HG02678 (cell line): Measurements from ENCODE around the gene AKAP13.
A peak's percentile ranks its signal among the peaks of the same experiment; 100 is the strongest.
"Not testable (repeated sequence)": the region's sequence is repeated elsewhere in the genome, so short reads cannot be mapped to it uniquely, and the experiment has no call there.

ENCODE experiments used
- ATAC-seq: cut with Tn5 transposase; IDR thresholded peaks from one replicate; pipeline ENCODE4 v1.9.1; 2021; ENCODE audit warnings: mild to moderate bottlenecking, moderate library complexity; ENCODE audit not compliant: unreplicated experiment

AKAP13 gene

DNA sequence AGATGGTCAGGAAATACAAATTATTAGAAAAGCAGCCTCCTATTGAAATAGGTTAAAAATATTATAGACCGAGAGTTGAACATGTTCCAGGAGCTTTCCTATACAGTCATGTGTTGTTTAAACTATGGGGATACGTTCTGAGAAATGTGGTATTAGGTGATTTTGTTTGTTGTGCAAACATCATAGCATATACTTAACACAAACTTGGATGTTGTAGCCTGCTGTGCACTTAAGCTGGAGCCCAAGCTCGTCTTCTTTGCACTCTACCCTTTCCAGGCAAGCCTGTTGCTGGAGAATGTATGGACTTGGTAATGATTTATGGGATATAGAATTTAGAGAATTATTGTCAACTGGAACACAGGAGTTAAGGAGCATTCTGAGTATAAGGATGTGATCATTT, 140.2 kb downstream of the AKAP13 start:
- no peak for ATAC-seq

DNA sequence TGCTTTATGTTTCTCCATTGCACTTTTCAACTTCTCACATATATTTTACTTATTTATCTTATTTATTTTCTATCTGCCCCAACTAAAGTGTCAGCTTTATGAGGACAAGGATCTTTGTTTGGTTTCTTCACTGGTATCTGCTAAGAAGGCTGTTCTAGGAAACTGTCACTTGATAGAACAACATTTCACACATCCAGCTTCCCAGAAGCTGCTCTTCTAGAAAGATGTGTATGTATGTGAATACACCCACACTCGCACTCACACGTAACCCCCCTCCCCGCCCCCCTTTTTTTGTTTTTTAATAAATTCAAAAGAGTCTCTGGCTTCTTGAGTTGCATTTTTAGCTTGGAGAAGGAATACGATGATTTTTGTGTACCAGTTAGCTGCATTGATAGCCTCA, 143.1 kb downstream of the AKAP13 start:
- no peak for ATAC-seq

DNA sequence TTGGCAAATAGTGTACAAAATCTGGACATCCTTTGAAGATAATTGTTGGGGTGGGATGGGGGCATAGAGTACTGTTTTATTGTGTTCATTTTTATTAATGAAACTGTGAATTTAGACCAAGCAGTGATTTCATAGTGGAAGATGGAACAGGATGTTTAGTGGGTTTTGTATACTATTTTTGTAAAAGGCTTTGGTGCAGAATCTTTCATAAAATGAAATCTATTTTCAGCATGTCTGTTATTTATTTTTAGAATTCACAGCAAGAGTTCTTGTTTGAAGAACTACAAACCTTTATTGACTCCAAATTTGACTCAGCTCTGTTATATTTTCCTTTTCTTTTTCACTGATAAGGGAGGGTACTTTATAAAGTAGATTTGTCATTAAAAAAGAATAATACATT, 145.4 kb downstream of the AKAP13 start:
- ATAC-seq, result no peak

DNA sequence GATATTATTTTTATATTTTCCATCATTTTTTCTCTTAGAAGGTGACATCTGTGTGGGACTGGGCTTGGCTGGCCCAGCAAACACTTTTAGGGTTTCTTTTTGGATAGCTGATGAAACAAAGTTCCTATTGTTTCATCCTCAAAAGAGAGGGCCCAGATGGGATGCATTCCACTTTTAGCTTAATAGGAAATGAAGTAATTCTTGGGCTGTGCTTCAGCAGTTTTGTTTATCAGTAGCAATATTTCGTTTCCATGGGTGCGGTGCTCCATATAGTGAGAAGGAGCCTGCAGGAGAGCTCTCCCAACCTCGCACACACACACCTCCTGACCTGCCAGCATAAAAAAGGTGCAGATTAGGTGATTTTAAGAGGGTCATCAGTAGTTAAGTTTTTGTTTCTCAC, 147.5 kb downstream of the AKAP13 start:
- no peak for ATAC-seq

DNA sequence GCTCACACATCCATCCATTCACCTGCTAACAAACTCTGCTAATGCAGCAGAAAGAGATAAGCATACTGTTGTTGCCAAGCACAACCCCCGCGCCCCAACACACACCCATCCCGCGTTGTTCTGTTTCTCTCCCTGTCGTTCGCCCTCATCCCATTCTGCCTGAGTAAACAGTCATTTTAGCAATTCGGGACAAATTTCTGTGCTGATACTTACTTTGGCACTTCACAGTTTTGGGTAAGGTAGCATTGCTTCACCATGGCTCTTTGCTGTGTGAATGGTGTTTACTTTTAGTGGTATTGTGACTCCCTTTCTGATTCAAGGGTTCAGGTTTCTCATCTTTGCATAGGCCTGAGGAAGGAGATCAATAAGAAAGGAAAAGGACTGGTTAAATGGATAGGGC, 149.7 kb downstream of the AKAP13 start:
- no peak for ATAC-seq

DNA sequence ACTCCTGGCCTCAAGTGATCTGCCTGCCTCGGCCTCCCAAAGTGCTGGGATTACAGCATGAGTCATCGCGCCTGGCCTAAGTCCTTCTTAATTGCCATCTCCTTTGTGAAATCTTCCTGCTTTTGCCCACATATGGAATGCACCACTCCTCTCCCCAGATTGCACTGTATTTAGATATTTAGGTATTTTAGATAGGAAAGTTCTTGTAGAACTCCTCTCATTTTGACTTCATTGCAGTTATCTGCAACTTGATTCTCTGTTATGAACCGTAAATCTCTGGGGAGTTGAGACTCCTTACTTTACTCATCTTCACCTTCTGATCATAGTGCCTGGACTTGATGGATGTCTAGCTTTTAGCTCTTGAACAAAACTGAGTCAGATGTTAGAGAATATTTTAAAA, 150.7 kb downstream of the AKAP13 start:
- no peak for ATAC-seq

DNA sequence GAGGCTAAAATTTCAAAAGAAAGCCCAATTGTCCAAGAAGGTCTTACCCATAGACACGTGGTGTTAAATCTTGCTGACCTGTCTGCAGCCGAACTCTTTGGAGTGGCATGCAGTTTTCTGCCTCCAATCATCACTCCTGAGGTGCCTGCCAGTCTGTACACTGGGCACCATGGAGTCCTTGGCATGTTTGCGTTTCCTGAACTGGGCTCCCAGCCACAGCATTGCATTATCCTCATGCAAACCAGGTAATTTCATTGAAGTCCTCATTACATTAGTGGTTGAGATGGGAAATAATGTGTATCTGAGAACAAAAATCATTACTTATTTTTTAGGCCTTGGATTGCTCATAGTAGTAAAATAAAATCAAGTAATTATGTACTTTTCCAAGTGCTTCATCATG, 152.3 kb downstream of the AKAP13 start:
- no peak for ATAC-seq

DNA sequence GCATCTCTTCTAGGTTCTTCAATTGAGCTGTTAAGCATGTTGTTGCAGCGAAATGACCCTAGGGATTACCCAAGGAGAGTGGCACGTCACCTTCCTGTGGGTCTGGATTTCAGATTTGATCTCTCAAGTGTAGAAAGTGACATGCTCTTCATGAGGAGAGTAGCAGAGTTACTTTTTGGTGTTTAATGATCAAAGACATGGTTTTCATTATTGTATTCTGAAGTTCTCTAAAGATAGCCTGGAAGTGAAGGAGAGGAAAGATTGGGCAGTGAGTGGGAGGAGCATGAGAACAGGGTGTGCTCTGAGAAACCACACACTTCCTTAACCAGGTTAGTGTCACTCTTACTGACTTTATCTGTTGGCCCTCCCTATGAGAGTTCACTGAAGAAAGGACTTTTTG, 153.6 kb downstream of the AKAP13 start:
- peak; percentile 91 for ATAC-seq

DNA sequence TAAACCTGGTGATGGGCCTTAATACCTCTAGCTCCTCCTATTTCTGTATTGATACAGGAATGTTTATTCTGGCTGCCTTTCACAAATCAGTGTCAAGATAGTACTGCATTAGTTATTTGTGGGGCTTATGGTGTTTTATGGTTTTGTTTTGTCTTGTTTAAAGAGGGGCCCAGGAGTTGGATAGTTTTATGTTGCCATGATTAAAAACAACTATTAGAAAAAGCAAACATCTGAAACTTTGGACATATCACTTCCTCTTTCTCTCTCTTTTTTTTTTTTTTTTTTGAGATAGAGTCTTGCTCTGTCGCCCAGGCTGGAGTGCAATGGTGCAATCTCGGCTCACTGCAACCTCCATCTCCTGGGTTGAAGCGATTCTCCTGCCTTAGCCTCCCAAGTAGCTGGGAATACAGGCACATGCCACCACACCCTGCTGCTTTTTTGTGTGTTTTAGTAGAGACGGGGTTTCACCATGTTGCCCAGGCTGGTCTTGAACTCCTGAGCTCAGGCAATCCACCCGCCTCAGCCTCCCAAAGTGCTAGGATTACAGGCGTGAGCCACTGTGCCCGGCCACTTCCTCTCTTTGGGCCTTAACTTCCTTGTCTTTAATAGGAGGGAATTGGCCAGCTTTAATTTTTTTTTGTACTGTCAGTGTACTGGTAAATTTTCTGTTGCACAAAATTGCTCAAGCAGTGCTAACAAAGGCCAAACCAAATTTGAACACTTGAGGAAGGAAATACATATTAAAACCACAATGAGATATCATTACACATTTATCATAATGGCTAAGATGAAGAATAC, 155.3 kb downstream of the AKAP13 start:
- ATAC-seq, result not testable (repeated sequence)

DNA sequence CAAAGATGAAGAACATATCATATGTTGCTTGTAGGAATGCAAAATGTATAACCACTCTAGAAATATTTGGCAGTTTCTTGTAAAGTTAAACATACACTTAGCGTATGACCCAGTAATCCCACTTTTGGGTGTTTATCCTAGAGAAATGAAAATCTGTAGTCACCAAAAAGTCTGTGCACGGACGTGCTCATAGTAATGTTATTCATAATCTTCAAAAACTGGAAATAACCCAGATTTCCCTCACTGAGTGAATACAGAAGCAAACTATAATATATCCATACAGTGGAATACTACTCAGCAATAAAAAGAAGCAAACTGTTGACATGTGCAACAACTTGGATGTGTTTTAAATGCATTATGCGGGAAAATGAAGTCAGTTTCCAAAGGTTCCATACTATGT, 155.9 kb downstream of the AKAP13 start:
- no peak for ATAC-seq

DNA sequence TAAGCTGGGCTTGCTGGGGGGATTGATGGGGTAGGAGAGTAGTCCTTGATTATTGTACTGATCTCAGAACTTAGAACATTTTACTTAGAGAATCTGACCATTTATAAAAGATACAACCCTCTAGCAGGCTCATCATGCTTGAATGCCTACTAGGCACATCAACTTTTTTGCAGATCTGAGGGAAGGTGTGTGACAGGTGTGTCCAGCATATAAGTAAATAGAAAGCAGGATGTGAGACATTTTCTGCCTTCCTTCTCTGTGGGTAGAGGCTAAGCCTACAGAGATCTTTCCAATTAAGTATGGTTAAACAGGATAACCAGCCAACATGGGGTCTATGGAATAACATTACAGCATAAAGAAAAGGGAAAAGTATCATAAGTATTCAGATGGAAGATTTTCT, 159.1 kb downstream of the AKAP13 start:
- ATAC-seq, result no peak

DNA sequence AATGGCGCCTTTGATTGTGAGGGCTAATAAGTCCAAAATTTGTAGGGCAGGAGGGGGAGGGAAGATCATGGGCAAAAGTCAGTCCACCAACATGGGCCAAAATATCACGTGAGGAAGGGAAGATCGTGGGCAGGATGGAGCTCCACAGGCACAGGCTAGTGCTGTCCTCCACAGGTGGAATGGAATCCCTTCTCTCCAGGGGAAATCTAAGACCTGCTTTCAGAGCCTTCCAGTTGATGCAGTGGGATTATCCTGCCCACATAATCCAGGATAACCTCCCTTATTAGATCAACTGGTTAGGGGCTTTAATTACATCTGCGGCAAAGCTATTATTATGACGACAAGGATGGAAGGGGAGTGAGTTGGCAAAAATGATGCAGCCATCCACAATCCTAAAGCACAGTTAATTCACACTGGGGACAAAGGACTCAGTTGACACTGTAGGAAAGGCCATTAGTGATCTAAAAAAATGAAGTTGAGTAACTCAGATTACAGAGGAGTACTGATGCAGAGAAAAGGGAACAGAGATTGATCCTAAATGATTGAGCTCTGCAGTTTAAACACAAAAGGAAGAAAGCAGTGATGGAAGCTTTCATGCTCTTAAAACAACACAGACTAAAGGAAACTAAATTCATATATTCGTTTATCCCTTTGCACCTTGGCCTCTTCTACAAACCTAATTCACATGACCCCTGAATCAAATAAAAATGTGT, 159.8 kb downstream of the AKAP13 start:
- ATAC-seq, result no peak

DNA sequence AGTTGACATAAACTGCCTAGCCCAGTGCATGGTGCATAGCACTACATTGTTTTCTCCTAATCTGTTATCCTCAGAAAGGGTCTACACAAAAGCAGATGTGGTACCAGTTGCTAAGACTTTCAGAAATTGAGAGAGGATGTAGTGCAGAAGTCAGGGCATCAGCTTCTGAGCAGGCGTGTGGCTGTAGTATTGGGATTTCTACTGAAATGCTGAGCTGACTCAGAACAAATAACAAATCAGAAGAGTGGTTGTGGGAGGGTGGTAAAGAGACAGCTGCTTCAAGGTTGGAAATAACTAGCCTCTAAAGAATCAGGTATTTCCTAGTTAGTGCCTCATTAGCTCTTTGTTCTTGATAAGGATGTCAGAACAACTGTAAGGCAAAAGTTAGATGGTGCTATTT, 161.3 kb downstream of the AKAP13 start:
- no peak for ATAC-seq

DNA sequence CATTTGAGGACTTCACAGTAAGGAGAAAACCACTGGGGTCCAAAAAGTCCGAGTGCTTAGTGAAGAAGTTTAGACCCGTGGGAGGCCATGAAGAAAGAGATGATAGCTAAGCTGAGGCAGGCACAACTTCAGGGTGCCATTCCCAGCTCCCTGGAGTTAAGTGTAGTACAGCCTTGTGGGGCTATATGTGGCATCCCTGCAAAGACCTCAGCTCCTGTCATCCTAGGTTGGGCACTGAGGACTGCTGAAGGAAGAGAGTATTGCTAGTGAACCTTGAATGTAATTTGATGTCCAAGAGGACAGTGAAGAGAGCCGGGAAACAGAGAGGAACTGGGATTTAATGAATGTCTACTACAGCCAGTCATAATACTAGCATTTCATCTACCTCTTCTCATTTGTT, 162.1 kb downstream of the AKAP13 start:
- ATAC-seq, result no peak

DNA sequence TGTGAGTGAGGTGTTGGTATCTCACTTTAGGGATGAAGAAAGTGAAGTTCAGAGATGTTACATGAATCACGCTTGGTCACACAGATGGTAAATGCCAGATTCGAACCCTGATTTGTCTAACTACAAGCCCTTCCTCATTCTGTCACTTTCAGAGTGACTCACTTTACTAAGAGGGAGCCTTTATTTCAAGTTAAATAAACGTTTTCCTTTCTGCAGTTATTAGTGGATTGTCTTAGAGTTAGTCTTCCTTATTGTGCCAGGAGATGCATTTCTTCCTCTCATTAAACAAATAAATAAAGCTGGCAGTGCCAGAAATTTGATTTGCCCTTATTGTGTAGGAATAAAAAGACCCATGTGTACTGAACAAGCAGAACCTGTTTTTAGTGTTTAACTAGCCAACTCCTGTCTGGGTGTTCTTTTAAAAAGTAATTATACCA, 162.5 kb downstream of the AKAP13 start:
- ATAC-seq, result no peak

DNA sequence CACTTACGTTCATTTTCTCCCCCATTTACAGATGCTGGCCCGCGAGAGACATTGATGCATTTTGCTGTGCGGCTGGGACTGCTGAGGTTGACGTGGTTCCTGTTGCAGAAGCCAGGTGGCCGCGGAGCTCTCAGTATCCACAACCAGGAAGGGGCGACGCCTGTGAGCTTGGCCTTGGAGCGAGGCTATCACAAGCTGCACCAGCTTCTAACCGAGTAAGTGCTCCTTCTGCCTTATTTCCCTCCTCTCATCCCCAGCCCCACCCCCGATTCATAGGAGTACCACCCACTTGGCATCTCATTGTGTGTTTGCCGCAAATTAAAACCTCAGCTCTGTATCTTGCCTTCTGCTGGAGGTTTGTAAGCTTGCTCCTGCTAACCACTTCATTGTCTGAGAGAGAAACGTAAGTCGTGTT, 163.3 kb downstream of the AKAP13 start:
- no peak for ATAC-seq

DNA sequence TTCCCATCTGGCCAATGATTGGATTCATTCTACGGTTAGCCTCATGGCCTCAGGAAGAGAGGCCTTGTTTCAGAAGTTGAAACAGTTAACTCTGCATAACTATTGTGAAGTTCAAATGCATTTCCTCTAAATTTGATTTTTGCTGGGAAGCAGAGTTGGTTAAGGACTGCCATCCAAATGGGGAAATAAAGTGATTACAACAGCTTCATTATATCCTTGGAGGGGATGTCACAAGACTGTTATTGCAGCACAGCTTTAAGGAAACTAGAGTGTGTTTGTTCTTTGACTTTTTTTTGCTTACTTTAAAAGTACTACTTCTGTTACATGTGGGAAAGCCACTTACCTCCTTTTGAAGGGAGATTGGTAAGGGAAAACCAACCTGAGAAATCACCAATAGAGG, 164.8 kb downstream of the AKAP13 start:
- no peak for ATAC-seq

DNA sequence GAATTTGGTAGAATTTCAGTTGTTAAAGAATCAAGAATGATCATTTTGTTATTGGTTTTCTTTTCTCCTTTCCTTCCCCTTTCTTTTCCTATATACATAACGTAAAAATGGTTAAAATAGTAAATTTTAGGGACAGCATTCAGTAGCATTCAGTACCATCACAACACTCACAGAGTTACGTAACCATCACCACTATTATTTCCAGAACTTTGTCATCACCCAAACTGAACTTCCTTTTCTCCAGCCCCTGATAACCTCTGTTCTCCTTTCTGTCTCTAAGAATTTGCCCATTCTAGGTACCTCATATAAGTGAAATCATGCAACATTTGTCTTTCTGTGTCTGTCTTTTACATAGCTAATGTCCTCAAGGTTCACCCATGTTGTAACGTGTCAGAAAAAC, 165.3 kb downstream of the AKAP13 start:
- no peak for ATAC-seq

DNA sequence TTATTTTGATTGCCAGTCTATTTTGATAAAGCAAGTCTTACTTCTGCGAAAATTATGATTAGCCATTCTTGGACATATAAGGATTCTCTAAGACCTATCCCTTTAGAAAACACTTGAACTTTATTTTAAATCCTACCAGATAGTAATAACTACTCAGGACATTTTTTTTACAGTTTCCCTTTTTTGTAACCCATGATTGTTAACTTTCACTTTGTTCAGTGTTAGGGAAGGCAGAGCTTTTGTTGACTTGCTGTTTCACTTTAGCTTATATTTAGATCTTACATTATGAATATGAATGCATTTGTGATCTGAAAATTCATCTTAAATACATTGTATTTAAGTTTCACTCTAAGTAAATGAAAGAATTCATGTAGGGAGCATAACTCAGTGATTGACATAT, 167.0 kb downstream of the AKAP13 start:
- no peak for ATAC-seq

DNA sequence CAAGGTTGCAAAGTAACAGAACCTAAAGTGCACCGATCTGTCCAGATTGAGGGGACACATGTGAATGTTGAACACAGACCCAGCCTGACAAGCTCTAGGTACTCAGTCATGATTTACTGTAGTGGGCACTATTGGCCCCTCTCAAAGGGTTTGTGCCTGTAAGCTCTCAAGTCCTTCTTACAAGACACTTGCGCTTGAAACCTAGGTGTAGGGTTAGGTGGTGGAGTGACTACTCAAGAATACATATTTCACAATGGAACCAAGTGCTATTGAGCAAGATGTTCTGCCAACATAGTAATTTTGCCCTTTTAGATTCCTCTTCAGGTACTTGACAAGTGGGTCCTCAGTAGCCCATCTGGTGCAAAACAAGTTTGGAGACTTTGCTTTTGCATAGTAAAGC, 169.9 kb downstream of the AKAP13 start:
- no peak for ATAC-seq

DNA sequence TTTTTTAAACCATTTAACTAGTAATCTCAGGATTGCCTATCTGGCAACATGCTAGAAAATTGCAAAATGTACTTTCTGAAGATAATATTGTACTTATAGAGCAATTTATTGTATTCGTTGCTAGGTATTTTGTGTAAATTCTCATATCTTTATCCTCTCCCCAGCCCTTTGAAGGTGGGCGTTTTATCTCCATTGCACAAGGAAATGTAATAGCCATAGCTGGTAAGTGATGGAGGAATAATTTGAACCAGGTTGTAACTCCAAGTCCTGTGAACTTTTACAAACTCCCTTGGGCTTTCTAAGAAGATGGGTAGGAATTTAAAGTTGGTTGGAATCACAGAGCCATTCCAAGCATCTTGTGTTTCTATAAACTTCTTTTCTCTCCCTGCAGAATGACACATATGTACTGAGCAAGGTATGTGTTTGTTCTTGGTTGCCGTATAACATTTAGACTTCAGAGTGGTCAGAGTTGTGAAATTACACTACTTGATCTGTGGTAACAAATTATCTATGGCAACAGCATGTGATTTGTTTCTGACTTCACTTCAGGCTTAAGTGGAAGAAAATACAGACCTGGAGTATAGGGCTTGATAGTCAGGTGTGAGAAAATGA, 170.9 kb downstream of the AKAP13 start:
- ATAC-seq, result no peak
